OCI-M1 (cell line): Measurements from ENCODE around the gene CDH4.

Experiments used
- DNase-seq: peaks from one replicate; lab custom pipeline; 2025; lab: John Stamatoyannopoulos, UW

CDH4 gene

GRCh38 chr20:61582196-61582923, 330.3 kb downstream of the CDH4 start:
- DNase-seq: no peak

GRCh38 chr20:61583356-61583755, 331.3 kb downstream of the CDH4 start:
- DNase-seq: no peak

GRCh38 chr20:61584851-61585250, 332.8 kb downstream of the CDH4 start:
- peak; percentile 18 for DNase-seq

GRCh38 chr20:61585764-61586163, 333.7 kb downstream of the CDH4 start:
- no peak for DNase-seq

GRCh38 chr20:61587036-61587435, 335.0 kb downstream of the CDH4 start:
- DNase-seq: no peak

GRCh38 chr20:61587681-61588289, 335.7 kb downstream of the CDH4 start:
- DNase-seq: no peak

- no peak for DNase-seq
These were observed 336.6 kb downstream of the CDH4 start for GRCh38 chr20:61588411-61589385.

- no peak for DNase-seq
These were observed 338.2 kb downstream of the CDH4 start for GRCh38 chr20:61590236-61590635.

- DNase-seq: no peak
These were observed 341.5 kb downstream of the CDH4 start for GRCh38 chr20:61593516-61593915.

GRCh38 chr20:61594198-61594597, 342.1 kb downstream of the CDH4 start:
- no peak for DNase-seq

- no peak for DNase-seq
These were observed 343.2 kb downstream of the CDH4 start for GRCh38 chr20:61595216-61595615.

- DNase-seq: no peak
These were observed 344.7 kb downstream of the CDH4 start for GRCh38 chr20:61596687-61597330.

- no peak for DNase-seq
These were observed 345.9 kb downstream of the CDH4 start for GRCh38 chr20:61597996-61598395.

GRCh38 chr20:61598586-61598985, 346.5 kb downstream of the CDH4 start:
- no peak for DNase-seq

- DNase-seq: no peak
These were observed 347.0 kb downstream of the CDH4 start for GRCh38 chr20:61599061-61599531.

GRCh38 chr20:61599541-61599992, 347.5 kb downstream of the CDH4 start:
- no peak for DNase-seq

- DNase-seq: no peak
These were observed 348.0 kb downstream of the CDH4 start for GRCh38 chr20:61600016-61600415.

- DNase-seq: no peak
These were observed 349.3 kb downstream of the CDH4 start for GRCh38 chr20:61601361-61601760.

GRCh38 chr20:61601853-61602252, 349.8 kb downstream of the CDH4 start:
- no peak for DNase-seq

- DNase-seq: no peak
These were observed 351.7 kb downstream of the CDH4 start for GRCh38 chr20:61603715-61604114.

- no peak for DNase-seq
These were observed 352.5 kb downstream of the CDH4 start for GRCh38 chr20:61604549-61604948.

- no peak for DNase-seq
These were observed 353.2 kb downstream of the CDH4 start for GRCh38 chr20:61605283-61605682.
